H1 (cell line): ENCODE data around the gene EYA2. TPM values are rescaled to one million over a fixed set of nuclear protein-coding genes. Genes with fewer than 3 reads are reported as not detected.

Experiments used
- CTCF ChIA-PET: fragments of 300-600 bp; sonication (Branson Sonifier 250); formaldehyde crosslinking; loops from one replicate; lab custom pipeline; 2021; ENCODE audit not compliant: partially characterized antibody; lab: Charles Lee
- POLR2A ChIA-PET: fragments of 300-600 bp; sonication (Branson Sonifier 250); formaldehyde crosslinking; loops from one replicate; lab custom pipeline; 2021; ENCODE audit warnings: inconsistent platforms; ENCODE audit not compliant: partially characterized antibody; lab: Charles Lee
- DNase-seq, 2 experiments: peaks; one replicate each; pipeline versions ENCODE4 v3.0.0 to v3.0.0-alpha.2; 2010 to 2022; ENCODE audit warnings: low spot score in 2 of 2, low read depth in 1 of 2, mixed read lengths in 1 of 2
- FAIRE-seq: peaks from 2 replicates; lab custom pipeline; 2011; peaks lifted over from hg19 to GRCh38; lab: Jason Lieb, UNC
- H2AFZ ChIP-seq: 2 replicates; pipeline ENCODE4 v1.8.1; 2012; ENCODE audit warnings: low read length, inconsistent platforms
- H2AK5ac ChIP-seq: 2 replicates; pipeline ENCODE4 v1.6.1; 2013; ENCODE audit warnings: low read depth, low read length
- H2BK120ac ChIP-seq: replicated peaks from 2 replicates; pipeline ENCODE3; 2013; ENCODE audit warnings: low read depth, low read length, inconsistent platforms
- H2BK12ac ChIP-seq: 2 replicates; pipeline ENCODE4 v1.6.1; 2013; ENCODE audit warnings: low read depth, low read length
- H2BK15ac ChIP-seq: 2 replicates; pipeline ENCODE4 v1.6.1; 2013; ENCODE audit warnings: low read length
- H2BK20ac ChIP-seq: 2 replicates; pipeline ENCODE4 v1.6.1; 2013; ENCODE audit warnings: low read length
- H2BK5ac ChIP-seq: 2 replicates; pipeline ENCODE4 v1.6.1; 2013; ENCODE audit warnings: low read depth, low read length
- H3K14ac ChIP-seq: 2 replicates; pipeline ENCODE4 v1.6.1; 2013; ENCODE audit warnings: inconsistent platforms; ENCODE audit not compliant: insufficient read length
- H3K18ac ChIP-seq: 2 replicates; pipeline ENCODE4 v1.6.1; 2013; ENCODE audit warnings: low read length; ENCODE audit errors: extremely low read depth
- H3K23ac ChIP-seq: 2 replicates; pipeline ENCODE4 v1.6.1; 2013; ENCODE audit warnings: inconsistent platforms; ENCODE audit not compliant: insufficient read length
- H3K23me2 ChIP-seq: 2 replicates; pipeline ENCODE4 v1.6.1; 2013; ENCODE audit warnings: low read depth, low read length
- H3K27ac ChIP-seq: 2 replicates; pipeline ENCODE4 v1.6.1; 2011; ENCODE audit warnings: low read depth, low read length, inconsistent platforms
- H3K27me3 ChIP-seq, 4 experiments: replicated peaks in 1 of 4; 1 replicate in 1 of 4; 2 replicates in 3 of 4; pipeline versions ENCODE4 v1.6.1 to v1.8.1; 2011 to 2013; ENCODE audit warnings: low read length in 3 of 4, mild to moderate bottlenecking in 3 of 4, inconsistent platforms in 2 of 4, mixed read lengths in 2 of 4, moderate library complexity in 1 of 4; ENCODE audit not compliant: control insufficient read depth in 3 of 4, insufficient read depth in 3 of 4; ENCODE audit errors: extremely low read depth in 1 of 4
- H3K36me3 ChIP-seq, 4 experiments: 2 replicates each; pipeline versions ENCODE4 v1.6.1 to v1.8.1; 2011 to 2013; ENCODE audit warnings: mild to moderate bottlenecking in 4 of 4, low read length in 3 of 4, moderate library complexity in 2 of 4, control low read depth in 1 of 4, inconsistent platforms in 1 of 4; ENCODE audit not compliant: insufficient read depth in 4 of 4, control insufficient read depth in 2 of 4
- H3K4ac ChIP-seq: replicated peaks from 2 replicates; pipeline ENCODE3; 2013; ENCODE audit warnings: low read length, low read depth, mixed read lengths, inconsistent platforms; ENCODE audit not compliant: insufficient read length
- H3K4me1 ChIP-seq, 4 experiments: replicated peaks in 1 of 4; 1 replicate in 1 of 4; 2 replicates in 3 of 4; pipeline versions ENCODE4 v1.6.1 to v1.8.1; 2011 to 2013; ENCODE audit warnings: low read length in 3 of 4, inconsistent platforms in 2 of 4, mixed read lengths in 1 of 4; ENCODE audit not compliant: insufficient read depth in 4 of 4, control insufficient read depth in 3 of 4
- H3K4me2 ChIP-seq, 2 experiments: 2 replicates each; pipeline versions ENCODE4 v1.6.1 to v1.8.1; 2011 to 2013; ENCODE audit warnings: low read depth in 2 of 2, low read length in 2 of 2, control low read depth in 1 of 2, inconsistent platforms in 1 of 2, mild to moderate bottlenecking in 1 of 2; ENCODE audit not compliant: insufficient read depth in 1 of 2
- H3K4me3 ChIP-seq, 4 experiments: fragments of 200-600, 300-600 bp in 1 of 4; sonication (generic), shearing (Covaris generic), sonication (Bioruptor Twin) in 1 of 4; 2 replicates each; pipeline versions ENCODE4 v1.5.1 to v1.8.1; 2011 to 2016; ENCODE audit warnings: low read length in 4 of 4, low read depth in 3 of 4, control low read depth in 2 of 4, inconsistent platforms in 2 of 4, mild to moderate bottlenecking in 2 of 4, mixed read lengths in 1 of 4, moderate library complexity in 1 of 4; ENCODE audit not compliant: insufficient read depth in 2 of 4; ENCODE audit errors: extremely low read depth in 1 of 4
- H3K56ac ChIP-seq: replicated peaks from 2 replicates; pipeline ENCODE3; 2013; ENCODE audit warnings: low read depth, mild to moderate bottlenecking, mixed read lengths, low read length, inconsistent platforms; ENCODE audit not compliant: insufficient read length
- H3K79me1 ChIP-seq: 2 replicates; pipeline ENCODE4 v1.6.1; 2013; ENCODE audit warnings: low read depth, low read length, control low read depth
- H3K79me2 ChIP-seq, 2 experiments: 2 replicates each; pipeline versions ENCODE4 v1.6.1 to v1.8.1; 2012 to 2013; ENCODE audit warnings: low read length in 2 of 2, mild to moderate bottlenecking in 2 of 2, inconsistent platforms in 1 of 2; ENCODE audit not compliant: insufficient read depth in 2 of 2, control insufficient read depth in 1 of 2
- H3K9ac ChIP-seq, 4 experiments: replicated peaks in 1 of 4; 1 replicate in 1 of 4; 2 replicates in 3 of 4; pipeline versions ENCODE4 v1.6.1 to v1.8.1; 2011 to 2013; ENCODE audit warnings: low read depth in 3 of 4, low read length in 3 of 4, control low read depth in 2 of 4, mild to moderate bottlenecking in 2 of 4, moderate library complexity in 2 of 4, inconsistent platforms in 1 of 4; ENCODE audit errors: extremely low read depth in 1 of 4
- H3K9me3 ChIP-seq, 2 experiments: 2 replicates each; pipeline versions ENCODE4 v1.6.1 to v1.8.1; 2012 to 2013; ENCODE audit warnings: mild to moderate bottlenecking in 2 of 2, moderate library complexity in 2 of 2, control low read depth in 1 of 2, inconsistent platforms in 1 of 2, low read depth in 1 of 2, low read length in 1 of 2, mixed read lengths in 1 of 2; ENCODE audit not compliant: insufficient read depth in 2 of 2
- H4K20me1 ChIP-seq, 2 experiments: replicated peaks in 1 of 2; 2 replicates each; pipeline versions ENCODE3 to v1.8.1; 2011 to 2013; ENCODE audit warnings: inconsistent platforms in 2 of 2, low read length in 2 of 2, mild to moderate bottlenecking in 1 of 2; ENCODE audit not compliant: insufficient read depth in 2 of 2, control insufficient read depth in 1 of 2
- H4K5ac ChIP-seq: 2 replicates; pipeline ENCODE4 v1.6.1; 2013; ENCODE audit warnings: low read length, low read depth, mixed read lengths, inconsistent platforms; ENCODE audit not compliant: insufficient read length
- H4K8ac ChIP-seq: 2 replicates; pipeline ENCODE4 v1.8.0; 2013; ENCODE audit warnings: mild to moderate bottlenecking, moderate library complexity, low read length, inconsistent platforms; ENCODE audit not compliant: insufficient read depth; ENCODE audit errors: extremely low read depth
- H4K91ac ChIP-seq: replicated peaks from 2 replicates; pipeline ENCODE3; 2013; ENCODE audit warnings: low read length, mixed read lengths, inconsistent platforms; ENCODE audit not compliant: insufficient read length
- BRCA1 ChIP-seq: IDR thresholded peaks from 2 replicates; pipeline ENCODE4 v1.6.1; 2012; ENCODE audit warnings: low read depth, low read length, improper control_type of control experiment
- CBX5 ChIP-seq: fragments of 300-800, 300-1000 bp; sonication (generic); IDR thresholded peaks from 2 replicates; pipeline ENCODE4 v1.7.1; 2016; ENCODE audit warnings: antibody characterized with exemption, low read length, low read depth
- CBX8 ChIP-seq: fragments of 300-800, 300-1000 bp; sonication (generic); IDR thresholded peaks from 2 replicates; pipeline ENCODE4 v1.7.1; 2016; ENCODE audit warnings: low read depth, low read length, borderline replicate concordance
- EGR1 ChIP-seq: IDR thresholded peaks from 2 replicates; pipeline ENCODE4 v1.6.1; 2011; ENCODE audit warnings: low read depth, low read length, borderline replicate concordance
- GTF2F1 ChIP-seq: IDR thresholded peaks from 2 replicates; pipeline ENCODE4 v1.6.1; 2012; ENCODE audit warnings: low read depth, low read length, improper control_type of control experiment, borderline replicate concordance
- KDM1A ChIP-seq: fragments of 200-600, 300-600 bp; sonication (generic); IDR thresholded peaks from 2 replicates; pipeline ENCODE4 v1.7.1; 2016; ENCODE audit warnings: mild to moderate bottlenecking, low read length, borderline replicate concordance
- PHF8 ChIP-seq: fragments of 200-600 bp; sonication (generic); conservative IDR thresholded peaks from 2 replicates; pipeline ENCODE4 v1.7.1; 2012; ENCODE audit warnings: low read depth, mild to moderate bottlenecking, inconsistent platforms, low read length, moderate library complexity
- SP4 ChIP-seq: IDR thresholded peaks from 2 replicates; pipeline ENCODE4 v1.6.1; 2012; ENCODE audit warnings: low read length, inconsistent platforms
- WGBS, 2 experiments: shearing (Covaris generic) in 1 of 2; methylation state at CpG; one replicate each; pipeline versions ENCODE4 v1.1.6 to v1.1.7; 2013 to 2015; ENCODE audit warnings: low lambda C conversion rate in 2 of 2, mixed read lengths in 2 of 2, inconsistent platforms in 1 of 2, low coverage in 1 of 2, missing lambda C conversion rate in 1 of 2; ENCODE audit not compliant: insufficient replicate concordance in 2 of 2, insufficient coverage in 1 of 2, insufficient read length in 1 of 2; ENCODE audit errors: extremely low coverage in 1 of 2, missing lambda C conversion rate in 1 of 2; 5-methylcytosine and 5-hydroxymethylcytosine counted together
- polyA plus RNA-seq, 7 experiments: library from polyadenylated mRNA; depleted of rRNA in 3 of 7; stranded (reverse) in 5 of 7; unstranded in 2 of 7; fragments of >200 nt in 5 of 7; fragments of 200-250 nt in 2 of 7; gene quantifications; 1 replicate in 5 of 7; 2 replicates in 1 of 7; 4 replicates in 1 of 7; pipeline versions ENCODE4 v1.2.1 to v1.2.3, GENCODE V29; 2011 to 2013; ENCODE audit warnings: missing spikeins in 2 of 7, mixed read lengths in 2 of 7
- total RNA-seq: library from RNA; stranded (reverse); fragmentation: NEBNext Ultra II Directional; extraction: Animal tissue kit (Norgen Biotek cat#: 25700); gene quantifications from 2 replicates; pipeline ENCODE4 v1.2.1, GENCODE V29; 2021

The EYA2 gene
- total and polyA plus RNA-seq, 2 of the 8 experiments (the other 6 are each of a cell fraction or from before 2014, with no cell fraction given), result 1.6 to 1.7 TPM

DNA sequence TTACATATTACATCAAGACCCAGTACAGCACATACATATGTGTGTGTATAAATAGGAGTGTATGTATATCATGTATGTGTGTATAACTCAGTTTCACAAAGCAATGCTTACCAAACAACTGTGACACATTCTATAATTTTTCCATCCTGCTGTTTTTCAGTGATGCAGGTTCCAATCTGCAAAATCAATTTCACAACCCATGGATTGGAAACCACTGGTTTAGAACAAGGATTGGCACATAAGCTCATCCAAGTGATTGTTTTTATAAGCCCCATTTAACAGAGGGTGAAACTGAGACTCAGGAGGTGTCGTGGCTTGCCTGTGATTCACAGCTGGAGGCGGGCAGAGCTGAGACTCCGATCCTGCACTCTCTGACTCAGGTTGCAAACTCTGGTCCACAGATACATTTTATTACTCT lies 303.6 kb downstream of the EYA2 start:
- Histone ChIP-seq H4K91ac (no peak overlapping the region), H4K20me1 (no peaks in the 10 kb centered on the region), H3K4me3 (no peak overlapping the region), H4K5ac (no peak overlapping the region), H3K18ac (no peak overlapping the region), H2AFZ (no peak overlapping the region), H2BK20ac (no peak overlapping the region), H3K79me2 (no peaks in the 10 kb centered on the region), H3K23me2 (no peaks in the 10 kb centered on the region), H3K9ac (no peak overlapping the region), H3K36me3 (no peaks in the 10 kb centered on the region), H3K27ac (no peak overlapping the region), H3K27me3 (no peaks in the 10 kb centered on the region), H2BK12ac (no peak overlapping the region), H3K14ac (no peak overlapping the region), H3K4me2 (no peak overlapping the region), H3K9me3 (no peaks in the 10 kb centered on the region), H2BK120ac (no peak overlapping the region), H2AK5ac (no peak overlapping the region), H3K4me1 (peaks cover 0 to 3% (median under 1%) of the 10 kb centered on the region in 4 experiments; a peak in 3 of 7 replicates), H3K4ac (no peak overlapping the region), H2BK15ac (no peak overlapping the region), H4K8ac (no peak overlapping the region), H3K56ac (no peak overlapping the region), H2BK5ac (no peak overlapping the region), H3K23ac (no peak overlapping the region), H3K79me1 (no peaks in the 10 kb centered on the region)
- no peak for FAIRE-seq
- ChIA-PET CTCF (interaction anchor here (1.0 to 4.5 kb wide), 6 partner anchors 15 to 199 kb away, joined by 3 to 17 read pairs (median 4); no protein-coding TSS in a partner anchor), POLR2A (no interaction called here)
- 83% methylated on average over 3 of the region's 3 CpGs; no CpG with 5 or more reads in 1 of the 2 experiments for WGBS, 2 experiments
- no peak for TF ChIP-seq SP4
- no peak for TF ChIP-seq BRCA1
- no peak for TF ChIP-seq CBX5
- TF ChIP-seq PHF8, result no peak
- no peak for TF ChIP-seq EGR1
- no peak for TF ChIP-seq CBX8
- no peak for TF ChIP-seq GTF2F1
- TF ChIP-seq KDM1A, result peak; percentile 54; the same call in 1 of the 2 replicates
- no peak for DNase-seq
